SU-DHL-6 (cell line): ENCODE results near the gene CNKSR1.

Experiments used
- EZH2phosphoT487 ChIP-seq: fragments of 200-600 bp; sonication (generic), shearing (Covaris generic); conservative IDR thresholded peaks from 2 replicates; pipeline ENCODE4 v1.6.1; 2018; ENCODE audit warnings: mild to moderate bottlenecking, antibody characterized with exemption, low read length, moderate library complexity, mixed read lengths
- TF ChIP-seq, protein P1 (sequence below): fragments of 200-600 bp; sonication (generic); IDR thresholded peaks from one replicate; pipeline ENCODE4 v1.5.1; 2017; ENCODE audit warnings: antibody characterized with exemption, mild to moderate bottlenecking, low read length, moderate library complexity; ENCODE audit not compliant: insufficient read depth, poor library complexity, severe bottlenecking

DNA sequence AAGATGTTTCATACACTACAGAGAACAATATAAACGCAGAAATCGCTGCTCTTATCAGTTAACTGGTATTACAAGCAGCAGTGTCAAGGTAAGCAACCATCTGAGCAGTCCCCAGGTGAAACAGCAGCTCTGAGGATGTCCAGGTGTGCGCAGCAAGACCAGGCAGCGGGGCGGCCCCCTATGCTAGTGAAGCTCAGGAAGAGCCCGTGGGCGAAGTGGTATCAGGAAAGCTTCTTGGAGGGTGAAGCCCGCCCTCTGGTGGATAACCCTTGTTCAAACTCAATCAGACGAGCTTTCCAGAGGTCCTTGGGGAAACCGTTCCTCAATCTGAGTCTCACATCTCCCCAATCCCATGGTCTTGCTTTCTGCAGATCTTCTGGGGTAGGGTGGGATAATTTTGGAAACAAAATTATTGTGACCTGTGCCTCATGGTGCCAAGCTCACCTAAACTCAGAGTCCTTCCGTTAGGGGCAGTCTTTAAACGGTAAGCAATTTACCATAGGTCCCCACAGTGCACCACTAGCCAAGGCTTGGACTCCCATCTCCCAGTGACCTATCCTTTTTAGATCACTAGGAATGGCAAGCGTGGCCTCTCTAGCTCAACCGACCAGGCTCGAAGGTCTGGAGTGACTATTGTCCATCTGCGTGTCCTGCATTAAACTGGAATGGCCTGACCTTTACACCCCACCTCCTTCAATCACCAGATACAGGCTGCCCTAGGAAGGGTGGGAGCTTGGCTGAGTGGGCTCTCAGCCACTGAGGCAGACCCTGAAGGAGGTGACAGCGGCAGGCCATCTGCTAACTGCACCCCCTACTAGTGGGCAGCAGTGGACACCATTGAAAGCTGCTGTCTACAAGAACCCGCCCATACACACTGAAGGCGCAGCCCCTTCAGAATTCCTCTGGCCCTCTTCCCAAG, 32.0 kb upstream of the CNKSR1 start:
- TF ChIP-seq, protein P1, sequence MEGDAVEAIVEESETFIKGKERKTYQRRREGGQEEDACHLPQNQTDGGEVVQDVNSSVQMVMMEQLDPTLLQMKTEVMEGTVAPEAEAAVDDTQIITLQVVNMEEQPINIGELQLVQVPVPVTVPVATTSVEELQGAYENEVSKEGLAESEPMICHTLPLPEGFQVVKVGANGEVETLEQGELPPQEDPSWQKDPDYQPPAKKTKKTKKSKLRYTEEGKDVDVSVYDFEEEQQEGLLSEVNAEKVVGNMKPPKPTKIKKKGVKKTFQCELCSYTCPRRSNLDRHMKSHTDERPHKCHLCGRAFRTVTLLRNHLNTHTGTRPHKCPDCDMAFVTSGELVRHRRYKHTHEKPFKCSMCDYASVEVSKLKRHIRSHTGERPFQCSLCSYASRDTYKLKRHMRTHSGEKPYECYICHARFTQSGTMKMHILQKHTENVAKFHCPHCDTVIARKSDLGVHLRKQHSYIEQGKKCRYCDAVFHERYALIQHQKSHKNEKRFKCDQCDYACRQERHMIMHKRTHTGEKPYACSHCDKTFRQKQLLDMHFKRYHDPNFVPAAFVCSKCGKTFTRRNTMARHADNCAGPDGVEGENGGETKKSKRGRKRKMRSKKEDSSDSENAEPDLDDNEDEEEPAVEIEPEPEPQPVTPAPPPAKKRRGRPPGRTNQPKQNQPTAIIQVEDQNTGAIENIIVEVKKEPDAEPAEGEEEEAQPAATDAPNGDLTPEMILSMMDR, result peak; percentile 70
- TF ChIP-seq EZH2phosphoT487, result no peak
